CD14-positive monocyte (primary cell): Measurements from ENCODE around the gene ZBED4. TPM values are rescaled to one million over a fixed set of nuclear protein-coding genes. Genes with fewer than 3 reads are reported as not detected.

Experiments
- DNase-seq, 3 donors: peaks; one replicate each; pipeline ENCODE4 v3.0.0-alpha.2; 2011 to 2022
- H2AFZ ChIP-seq: 2 replicates; pipeline ENCODE4 v1.6.0; 2012; ENCODE audit warnings: mild to moderate bottlenecking, low read depth, low read length, inconsistent platforms; ENCODE audit not compliant: insufficient read depth, poor library complexity, severe bottlenecking
- H3K27ac ChIP-seq, 2 donors: 1 replicate in 1 of 2; 2 replicates in 1 of 2; pipeline ENCODE4 v1.5.1; 2012 to 2013; ENCODE audit warnings: low read length in 2 of 2, control low read depth in 1 of 2, inconsistent platforms in 1 of 2, low read depth in 1 of 2, mild to moderate bottlenecking in 1 of 2
- H3K27me3 ChIP-seq, 2 donors: one replicate each; pipeline versions ENCODE4 v1.6.0 to v1.6.1; 2011 to 2013; ENCODE audit warnings: low read length in 2 of 2; ENCODE audit not compliant: control insufficient read depth in 2 of 2, insufficient read depth in 2 of 2
- H3K36me3 ChIP-seq, 2 donors: replicated peaks in 1 of 2; 1 replicate in 1 of 2; 2 replicates in 1 of 2; pipeline versions ENCODE4 v1.5.1 to v1.6.1; 2012 to 2013; ENCODE audit warnings: low read length in 2 of 2, control low read depth in 1 of 2, inconsistent platforms in 1 of 2, mild to moderate bottlenecking in 1 of 2; ENCODE audit not compliant: insufficient read depth in 2 of 2, control insufficient read depth in 1 of 2
- H3K4me1 ChIP-seq, 2 donors: 1 replicate in 1 of 2; 2 replicates in 1 of 2; pipeline versions ENCODE4 v1.5.1 to v1.6.1; 2012 to 2013; ENCODE audit warnings: low read length in 2 of 2, control low read depth in 1 of 2, inconsistent platforms in 1 of 2, mild to moderate bottlenecking in 1 of 2, moderate library complexity in 1 of 2; ENCODE audit not compliant: insufficient read depth in 2 of 2, control insufficient read depth in 1 of 2
- H3K4me2 ChIP-seq: replicated peaks from 2 replicates; pipeline ENCODE3; 2012; ENCODE audit warnings: low read length, moderate library complexity, mild to moderate bottlenecking; ENCODE audit not compliant: poor library complexity, severe bottlenecking; ENCODE audit errors: extremely low read depth
- H3K4me3 ChIP-seq, 3 experiments: fragments of 200-600 bp in 1 of 3; sonication (generic) in 1 of 3; replicated peaks in 1 of 3; 1 replicate in 2 of 3; 2 replicates in 1 of 3; pipeline ENCODE4 v1.5.1; 2011 to 2013; ENCODE audit warnings: low read length in 3 of 3, mild to moderate bottlenecking in 3 of 3, control low read depth in 2 of 3, low read depth in 2 of 3, inconsistent platforms in 1 of 3, moderate library complexity in 1 of 3
- H3K79me2 ChIP-seq: 2 replicates; pipeline ENCODE4 v1.6.0; 2012; ENCODE audit warnings: mild to moderate bottlenecking, control low read depth, inconsistent platforms, low read length, moderate library complexity; ENCODE audit not compliant: insufficient read depth
- H3K9ac ChIP-seq: 2 replicates; pipeline ENCODE4 v1.6.0; 2017; ENCODE audit warnings: low read length, mild to moderate bottlenecking; ENCODE audit not compliant: insufficient read depth, poor library complexity, severe bottlenecking
- H3K9me3 ChIP-seq, 2 donors: replicated peaks in 1 of 2; 1 replicate in 1 of 2; 2 replicates in 1 of 2; pipeline versions ENCODE4 v1.5.1 to v1.6.1; 2012 to 2013; ENCODE audit warnings: low read length in 2 of 2, control low read depth in 1 of 2; ENCODE audit not compliant: control insufficient read depth in 1 of 2, insufficient read depth in 1 of 2
- H4K20me1 ChIP-seq: 2 replicates; pipeline ENCODE4 v1.6.0; 2012; ENCODE audit warnings: mild to moderate bottlenecking, low read length, control low read depth, moderate library complexity; ENCODE audit not compliant: insufficient read depth
- H3K27ac Mint-ChIP-seq, 7 donors: one replicate each; pipeline ENCODE4 v1.8.0; 2020; ENCODE audit warnings: mild to moderate bottlenecking in 7 of 7, mixed read lengths in 7 of 7, moderate library complexity in 6 of 7, inconsistent platforms in 2 of 7
- H3K27me3 Mint-ChIP-seq, 3 donors: one replicate each; pipeline ENCODE4 v1.8.0; 2021 to 2022; ENCODE audit warnings: low read depth in 3 of 3, mild to moderate bottlenecking in 3 of 3, mixed read lengths in 3 of 3, moderate library complexity in 3 of 3, inconsistent platforms in 1 of 3
- H3K36me3 Mint-ChIP-seq, 2 donors: one replicate each; pipeline ENCODE4 v1.8.0; 2020; ENCODE audit warnings: mixed read lengths in 2 of 2, inconsistent platforms in 1 of 2, mild to moderate bottlenecking in 1 of 2
- H3K4me1 Mint-ChIP-seq: one replicate; pipeline ENCODE4 v1.8.0; 2020; ENCODE audit warnings: mild to moderate bottlenecking, mixed read lengths
- H3K4me3 Mint-ChIP-seq, 2 donors: one replicate each; pipeline ENCODE4 v1.8.0; 2020; ENCODE audit warnings: mild to moderate bottlenecking in 2 of 2, mixed read lengths in 2 of 2, moderate library complexity in 1 of 2
- H3K9me3 Mint-ChIP-seq, 7 donors: one replicate each; pipeline ENCODE4 v1.8.0; 2020 to 2022; ENCODE audit warnings: mixed read lengths in 7 of 7, mild to moderate bottlenecking in 6 of 7, moderate library complexity in 6 of 7, inconsistent platforms in 2 of 7
- WGBS: methylation state at CpG from one replicate; pipeline ENCODE4 v1.1.5; 2013; ENCODE audit warnings: missing lambda C conversion rate; ENCODE audit not compliant: insufficient coverage; 5-methylcytosine and 5-hydroxymethylcytosine counted together
- intact Hi-C, 2 donors: fragments of 100-400 bp; cut with micrococcal nuclease; formaldehyde crosslinking; loops; one replicate each; pipeline versions ENCODE4 v1.15.0 to v1.15.1; 2023
- polyA plus RNA-seq, 3 donors: library from polyadenylated mRNA; depleted of rRNA in 1 of 3; unstranded in 2 of 3; stranded (reverse) in 1 of 3; fragments of 300-500 nt in 2 of 3; fragments of >200 nt in 1 of 3; fragmentation: Illumina TruSeq in 2 of 3; gene quantifications; 1 replicate in 2 of 3; 2 replicates in 1 of 3; pipeline ENCODE4 v1.2.3, GENCODE V29; 2012 to 2021
- TF ChIP-seq, protein P1 (sequence below): fragments of 200-600 bp; IDR thresholded peaks from one replicate; pipeline ENCODE4 v1.8.0; 2022; ENCODE audit warnings: antibody characterized with exemption, mild to moderate bottlenecking

ZBED4 gene
- polyA plus RNA-seq, 3 donors: 3.8 to 8.2 (median 5.7) TPM

DNA sequence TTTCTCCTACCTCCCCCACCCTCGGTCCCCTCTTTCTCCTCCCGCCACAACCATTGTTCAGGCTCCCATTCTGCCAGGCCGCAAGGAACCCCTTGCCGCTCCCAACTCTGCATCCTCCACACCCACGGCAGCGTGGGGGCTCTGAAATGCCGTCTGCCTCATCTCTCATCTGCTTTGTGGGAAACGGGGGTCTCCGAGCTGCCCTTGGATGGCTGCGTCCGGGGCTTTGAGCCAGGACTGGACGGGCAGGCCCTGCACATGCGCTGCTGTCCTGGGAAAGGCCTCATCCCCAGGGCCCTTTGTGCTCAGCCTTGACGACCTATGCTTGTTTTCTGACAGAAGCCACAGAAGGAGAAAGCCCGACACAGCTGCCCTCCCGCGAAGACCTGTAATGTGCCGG lies 73.3 kb downstream of the ZBED4 start:
- 91% methylated on average over 17 of the region's 18 CpGs for WGBS
- Mint-ChIP-seq H3K4me1 (peaks cover 30% of the 10 kb centered on the region), H3K4me3 (no peak overlapping the region), H3K27me3 (peaks cover 2 to 10% (median 4%) of the 10 kb centered on the region in 3 donors), H3K36me3 (peaks cover 20 to 23% of the 10 kb centered on the region in 2 donors), H3K27ac (peak overlapping the region in 1 of 7 donors; percentile 80), H3K9me3 (no peaks in the 10 kb centered on the region)
- intact Hi-C loops: loop anchor here in 1 of 2 donors (10.0 kb wide), 1 partner anchor 278 kb away; the partner anchor contains the start of gene SELENOO
- Histone ChIP-seq H3K9ac (no peak overlapping the region), H4K20me1 (peaks cover 5% of the 10 kb centered on the region), H3K4me1 (peaks cover 35 to 43% of the 10 kb centered on the region in 2 donors), H3K9me3 (no peaks in the 10 kb centered on the region), H3K4me2 (no peak overlapping the region), H2AFZ (no peak overlapping the region), H3K27me3 (peaks cover 0 to 3% of the 10 kb centered on the region in 2 donors), H3K4me3 (no peak overlapping the region), H3K36me3 (no peaks in the 10 kb centered on the region), H3K79me2 (no peaks in the 10 kb centered on the region), H3K27ac (no peak overlapping the region)
- TF ChIP-seq, protein P1, sequence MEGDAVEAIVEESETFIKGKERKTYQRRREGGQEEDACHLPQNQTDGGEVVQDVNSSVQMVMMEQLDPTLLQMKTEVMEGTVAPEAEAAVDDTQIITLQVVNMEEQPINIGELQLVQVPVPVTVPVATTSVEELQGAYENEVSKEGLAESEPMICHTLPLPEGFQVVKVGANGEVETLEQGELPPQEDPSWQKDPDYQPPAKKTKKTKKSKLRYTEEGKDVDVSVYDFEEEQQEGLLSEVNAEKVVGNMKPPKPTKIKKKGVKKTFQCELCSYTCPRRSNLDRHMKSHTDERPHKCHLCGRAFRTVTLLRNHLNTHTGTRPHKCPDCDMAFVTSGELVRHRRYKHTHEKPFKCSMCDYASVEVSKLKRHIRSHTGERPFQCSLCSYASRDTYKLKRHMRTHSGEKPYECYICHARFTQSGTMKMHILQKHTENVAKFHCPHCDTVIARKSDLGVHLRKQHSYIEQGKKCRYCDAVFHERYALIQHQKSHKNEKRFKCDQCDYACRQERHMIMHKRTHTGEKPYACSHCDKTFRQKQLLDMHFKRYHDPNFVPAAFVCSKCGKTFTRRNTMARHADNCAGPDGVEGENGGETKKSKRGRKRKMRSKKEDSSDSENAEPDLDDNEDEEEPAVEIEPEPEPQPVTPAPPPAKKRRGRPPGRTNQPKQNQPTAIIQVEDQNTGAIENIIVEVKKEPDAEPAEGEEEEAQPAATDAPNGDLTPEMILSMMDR: no peak
- DNase-seq: no peak

DNA sequence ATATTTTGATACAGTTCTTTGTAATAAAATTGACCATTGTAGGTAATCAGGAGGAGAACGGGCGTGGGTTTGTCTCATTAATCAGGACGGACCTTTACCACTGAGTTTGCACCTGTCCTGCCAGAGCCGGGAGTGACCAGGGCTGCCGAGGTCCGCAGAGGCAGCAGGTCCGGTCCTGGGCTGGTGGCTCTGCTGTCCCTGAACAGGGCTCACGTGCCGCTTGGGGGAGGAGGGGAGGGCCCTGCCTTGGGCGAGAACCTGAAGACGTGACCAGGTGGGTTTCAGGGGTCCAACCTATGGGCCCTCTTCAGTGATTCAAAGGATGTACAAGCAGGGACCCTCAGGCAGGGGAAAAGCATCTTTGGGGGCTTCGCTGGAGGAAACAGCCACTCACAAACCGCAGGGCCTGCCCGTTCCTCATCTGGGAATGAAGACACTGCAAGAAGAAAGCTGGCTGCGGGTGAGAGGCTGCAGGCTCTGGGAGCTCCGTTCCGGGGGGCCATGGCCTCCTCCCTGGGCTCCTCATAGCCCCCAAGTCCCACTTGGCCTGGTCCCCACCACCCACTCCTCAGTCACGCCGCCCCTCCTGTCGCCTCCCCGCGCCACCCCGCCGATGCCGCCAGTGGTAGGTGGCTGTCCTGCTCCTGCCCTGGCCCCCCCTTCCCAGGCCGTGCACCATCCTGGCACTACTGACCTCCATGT lies 74.0 kb downstream of the ZBED4 start:
- Histone ChIP-seq H3K9ac (no peak overlapping the region), H2AFZ (no peak overlapping the region), H3K36me3 (no peaks in the 10 kb centered on the region), H4K20me1 (peaks cover 5% of the 10 kb centered on the region), H3K4me1 (peaks cover 35 to 44% of the 10 kb centered on the region in 2 donors), H3K27me3 (peaks cover 0 to 3% of the 10 kb centered on the region in 2 donors), H3K4me2 (no peak overlapping the region), H3K9me3 (no peaks in the 10 kb centered on the region), H3K27ac (no peak overlapping the region), H3K79me2 (no peaks in the 10 kb centered on the region), H3K4me3 (no peak overlapping the region)
- no peak overlapping the region for H3K4me3 Mint-ChIP-seq
- peaks cover 2 to 10% (median 4%) of the 10 kb centered on the region in 3 donors for H3K27me3 Mint-ChIP-seq
- H3K36me3 Mint-ChIP-seq: peaks cover 15 to 21% of the 10 kb centered on the region in 2 donors
- intact Hi-C loops: loop anchor here in 1 of 2 donors (10.0 kb wide), 1 partner anchor 277 kb away; the partner anchor contains the start of gene SELENOO
- H3K27ac Mint-ChIP-seq: no peak overlapping the region
- 98% methylated on average over 16 of the region's 26 CpGs for WGBS
- H3K9me3 Mint-ChIP-seq: no peaks in the 10 kb centered on the region
- H3K4me1 Mint-ChIP-seq: peaks cover 30% of the 10 kb centered on the region
- no peak for DNase-seq
- TF ChIP-seq, protein P1: no peak
